ENCODE measurements around the gene HHIPL1. TPM values are rescaled to one million over a fixed set of nuclear protein-coding genes. Genes with fewer than 3 reads are reported as not detected.

HHIPL1 gene
- total and polyA plus RNA-seq, 4 donors = 0.51 to 7.7 (median 1.5) TPM

DNA sequence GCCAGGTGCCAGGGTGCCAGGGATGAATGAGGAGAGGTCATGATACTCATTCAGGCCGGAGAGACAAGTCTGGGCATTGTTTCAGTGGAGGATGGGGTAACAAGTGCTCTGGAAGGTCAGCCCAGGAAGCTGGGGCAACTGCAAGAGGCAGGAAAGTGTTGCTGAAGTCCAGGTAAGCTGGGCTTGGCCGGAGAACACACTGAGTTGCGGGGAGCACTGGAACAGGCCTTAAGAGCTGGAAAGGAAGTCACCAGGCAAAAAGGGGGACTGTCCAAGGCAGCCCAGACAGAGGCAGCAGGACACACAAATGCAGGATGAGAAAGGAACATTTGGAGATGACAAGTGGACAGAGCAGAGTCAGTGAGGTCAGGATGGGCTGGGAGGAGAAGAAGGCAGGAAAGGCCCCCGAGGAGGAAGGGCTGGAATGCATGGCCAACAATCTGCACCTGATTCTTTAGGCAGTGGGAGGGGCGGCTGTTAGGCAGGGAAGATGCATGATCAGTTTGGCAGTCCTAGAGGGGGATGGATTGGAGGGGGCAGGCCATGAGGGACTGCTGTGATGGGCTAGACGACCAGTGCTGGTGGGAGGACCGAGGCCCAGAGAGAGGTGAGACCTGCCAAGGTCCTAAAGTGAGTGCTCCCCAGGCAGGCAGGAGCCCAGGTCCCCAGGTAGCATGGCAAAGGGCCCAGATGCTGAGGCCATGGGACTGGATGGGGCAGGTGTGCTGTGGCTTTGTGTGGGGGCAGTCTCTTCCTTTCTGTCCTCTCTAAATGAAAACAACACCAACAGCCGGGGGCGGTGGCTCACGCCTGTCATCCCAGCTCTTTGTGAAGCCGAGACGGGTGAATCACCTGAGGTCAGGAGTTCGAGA is 17.2 kb upstream of the HHIPL1 start:
- peak in 1 of 2 donors; percentile 58 for DNase-seq
- ATAC-seq (ENCODE audit: low FRiP score) = no peak
- Histone ChIP-seq H3K9me3 (ENCODE audit: control insufficient read depth, low read length) (no peaks in the 10 kb centered on the region), H3K27ac (ENCODE audit: low read depth in 1 of 2, low read length in 2 of 2) (no peak overlapping the region), H3K27me3 (ENCODE audit: control insufficient read depth in 1 of 2, insufficient read depth in 2 of 2, low read length in 1 of 2) (no peaks in the 10 kb centered on the region), H3K4me3 (ENCODE audit: low read length in 2 of 2) (no peak overlapping the region), H3K36me3 (ENCODE audit: control insufficient read depth in 1 of 2, insufficient read depth in 2 of 2, low read length in 1 of 2) (no peaks in the 10 kb centered on the region), H3K4me1 (ENCODE audit: control insufficient read depth in 1 of 2, insufficient read depth in 2 of 2, low read length in 2 of 2) (no peaks in the 10 kb centered on the region)
- intact Hi-C loops (cut with DNase I) = loop anchor here (1.0 to 5.0 kb wide), 3 partner anchors 65 to 109 kb away; no protein-coding TSS in a partner anchor
- 85 to 88% methylated on average over 13 of the region's 13 CpGs for WGBS, 2 donors

DNA sequence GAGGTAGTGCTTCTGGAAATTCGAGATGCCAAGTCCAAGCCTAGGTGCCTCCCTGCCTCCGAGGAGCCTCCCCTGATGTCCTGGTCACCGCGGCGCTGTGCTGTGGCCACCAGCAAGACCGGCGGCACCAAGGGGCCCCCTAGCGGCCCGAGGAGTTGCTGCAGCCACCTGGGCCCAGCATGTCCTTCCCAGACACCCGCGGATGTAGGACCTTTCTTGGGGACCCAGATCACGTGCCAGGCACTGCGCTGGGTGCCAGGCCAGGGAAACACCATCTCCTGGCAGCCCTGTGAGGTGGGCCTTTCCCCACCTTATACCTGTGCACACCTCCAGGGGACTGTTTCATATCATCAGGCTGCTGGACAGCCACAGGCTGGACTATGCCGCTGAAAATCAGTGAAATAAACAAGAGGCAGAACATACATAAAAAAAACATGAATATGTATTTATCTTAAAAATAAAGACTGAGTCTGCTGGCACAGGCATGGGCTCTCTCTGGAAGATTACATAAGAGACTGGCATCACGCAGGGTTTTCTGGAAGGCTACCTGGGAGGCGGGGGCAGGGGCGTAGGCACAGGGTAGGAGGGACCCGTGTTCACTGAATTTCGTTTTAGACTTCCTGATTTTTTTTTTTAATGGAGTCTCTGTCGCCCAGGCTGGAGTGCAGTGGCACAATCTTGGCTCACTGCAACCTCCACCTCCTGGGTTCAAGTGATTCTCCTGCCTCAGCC is 15.9 kb upstream of the HHIPL1 start:
- Histone ChIP-seq H3K36me3 (ENCODE audit: control insufficient read depth in 1 of 2, insufficient read depth in 2 of 2, low read length in 1 of 2) (no peaks in the 10 kb centered on the region), H3K27me3 (ENCODE audit: control insufficient read depth in 1 of 2, insufficient read depth in 2 of 2, low read length in 1 of 2) (no peaks in the 10 kb centered on the region), H3K9me3 (ENCODE audit: control insufficient read depth, low read length) (no peaks in the 10 kb centered on the region), H3K4me3 (ENCODE audit: low read length in 2 of 2) (no peak overlapping the region), H3K27ac (ENCODE audit: low read depth in 1 of 2, low read length in 2 of 2) (no peak overlapping the region), H3K4me1 (ENCODE audit: control insufficient read depth in 1 of 2, insufficient read depth in 2 of 2, low read length in 2 of 2) (no peaks in the 10 kb centered on the region)
- peak; percentile 89 for ATAC-seq (ENCODE audit: low FRiP score)
- 19% methylated on average over 20 of the region's 20 CpGs for WGBS, 2 donors
- peak; percentile 81 to 90 for DNase-seq
- intact Hi-C loops (cut with DNase I) = loop anchor here (1.0 to 5.0 kb wide), 2 partner anchors 67 to 111 kb away; no protein-coding TSS in a partner anchor

DNA sequence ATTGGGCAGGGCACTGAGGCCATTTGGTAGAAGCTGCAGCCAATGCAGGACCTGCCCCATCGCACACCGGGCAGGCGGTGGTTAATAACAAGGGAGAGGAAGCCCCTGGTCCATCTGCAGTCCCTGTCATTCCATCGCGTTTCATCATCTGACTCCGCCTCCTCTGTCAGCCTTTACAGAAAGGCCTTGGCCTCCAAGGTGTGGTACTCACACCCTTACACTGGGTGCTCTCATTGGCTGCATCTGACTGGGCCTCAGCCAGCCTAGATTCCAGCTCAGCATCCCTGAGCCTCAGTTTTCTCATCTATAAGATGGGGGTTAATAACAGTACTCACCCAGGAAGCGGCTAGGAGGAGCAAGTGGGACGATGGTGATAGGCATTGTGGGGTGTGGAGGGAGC is 14.7 kb upstream of the HHIPL1 start:
- WGBS, 2 donors = 73 to 74% methylated on average over 8 of the region's 8 CpGs
- H3K27me3 ChIP-seq (ENCODE audit: control insufficient read depth in 1 of 2, insufficient read depth in 2 of 2, low read length in 1 of 2) = no peaks in the 10 kb centered on the region
- H3K4me1 ChIP-seq (ENCODE audit: control insufficient read depth in 1 of 2, insufficient read depth in 2 of 2, low read length in 2 of 2) = no peaks in the 10 kb centered on the region
- intact Hi-C loops (cut with DNase I) = no loop called here
- DNase-seq (no peak), ATAC-seq (ENCODE audit: low FRiP score) (no peak)
- H3K4me3 ChIP-seq (ENCODE audit: low read length in 2 of 2) = no peak overlapping the region
- H3K9me3 ChIP-seq (ENCODE audit: control insufficient read depth, low read length) = no peaks in the 10 kb centered on the region
- H3K36me3 ChIP-seq (ENCODE audit: control insufficient read depth in 1 of 2, insufficient read depth in 2 of 2, low read length in 1 of 2) = no peaks in the 10 kb centered on the region
- no peak overlapping the region for H3K27ac ChIP-seq (ENCODE audit: low read depth in 1 of 2, low read length in 2 of 2)

DNA sequence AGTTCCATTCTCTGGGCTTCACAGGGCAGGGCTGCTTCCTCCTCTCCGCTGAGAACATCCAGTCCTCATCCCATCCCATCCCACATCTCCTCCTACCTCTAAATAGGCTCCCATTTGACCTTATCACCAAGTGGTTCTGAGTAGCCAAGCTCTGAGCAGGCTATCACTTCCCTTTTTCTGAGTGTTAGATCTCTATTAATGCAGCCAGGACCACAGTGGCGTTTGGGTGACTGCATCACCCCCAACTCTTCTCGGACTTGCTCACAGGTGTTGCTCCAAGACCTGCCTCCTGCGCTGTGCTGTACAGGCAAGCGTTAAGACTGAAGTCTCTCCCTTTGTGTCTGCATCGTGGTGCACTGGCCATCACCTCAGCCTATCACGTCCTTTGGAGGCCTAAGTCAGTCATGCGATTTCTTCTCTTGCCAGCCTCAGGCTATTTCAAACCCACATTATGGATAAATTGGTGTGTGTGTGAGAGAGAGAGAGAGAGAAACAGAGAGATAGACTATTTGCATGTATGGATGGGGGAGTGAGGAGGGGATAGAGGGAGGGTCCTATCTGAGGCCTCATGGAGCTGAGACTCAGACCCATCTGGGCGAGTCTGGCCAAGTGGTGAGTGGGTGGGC is 12.4 kb upstream of the HHIPL1 start:
- no peaks in the 10 kb centered on the region for H3K9me3 ChIP-seq (ENCODE audit: control insufficient read depth, low read length)
- H3K4me1 ChIP-seq (ENCODE audit: control insufficient read depth in 1 of 2, insufficient read depth in 2 of 2, low read length in 2 of 2) = no peaks in the 10 kb centered on the region
- WGBS, 2 donors = 92 to 93% methylated on average over 9 of the region's 9 CpGs
- no peaks in the 10 kb centered on the region for H3K36me3 ChIP-seq (ENCODE audit: control insufficient read depth in 1 of 2, insufficient read depth in 2 of 2, low read length in 1 of 2)
- no peak overlapping the region for H3K27ac ChIP-seq (ENCODE audit: low read depth in 1 of 2, low read length in 2 of 2)
- no peak overlapping the region for H3K4me3 ChIP-seq (ENCODE audit: low read length in 2 of 2)
- intact Hi-C loops (cut with DNase I) = no loop called here
- no peak for ATAC-seq (ENCODE audit: low FRiP score)
- DNase-seq = no peak
- H3K27me3 ChIP-seq (ENCODE audit: control insufficient read depth in 1 of 2, insufficient read depth in 2 of 2, low read length in 1 of 2) = no peaks in the 10 kb centered on the region

DNA sequence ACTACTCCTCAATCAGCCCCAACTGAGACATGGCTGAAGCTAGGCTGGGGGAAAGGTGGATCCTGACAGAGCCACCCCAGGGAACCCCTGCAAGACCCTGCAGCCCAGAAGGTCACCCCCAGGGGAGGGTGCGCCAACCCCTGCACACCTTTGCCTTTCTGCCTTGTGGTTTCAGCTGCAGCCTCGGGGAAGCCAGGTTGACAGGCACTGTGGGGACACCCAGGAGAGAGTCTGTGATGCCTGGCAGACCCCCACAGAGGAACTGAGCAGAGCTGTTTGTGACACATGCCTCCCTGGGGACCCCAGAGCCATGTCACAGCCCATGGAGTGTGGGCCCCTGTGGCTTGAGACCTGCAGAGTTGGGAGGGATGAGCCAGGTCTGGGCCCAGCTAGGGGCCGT is 11.8 kb upstream of the HHIPL1 start:
- no peaks in the 10 kb centered on the region for H3K27me3 ChIP-seq (ENCODE audit: control insufficient read depth in 1 of 2, insufficient read depth in 2 of 2, low read length in 1 of 2)
- 93% methylated on average over 3 of the region's 3 CpGs for WGBS, 2 donors
- no peaks in the 10 kb centered on the region for H3K9me3 ChIP-seq (ENCODE audit: control insufficient read depth, low read length)
- intact Hi-C loops (cut with DNase I) = no loop called here
- DNase-seq (peak in 1 of 2 donors; percentile 52), ATAC-seq (ENCODE audit: low FRiP score) (no peak)
- H3K36me3 ChIP-seq (ENCODE audit: control insufficient read depth in 1 of 2, insufficient read depth in 2 of 2, low read length in 1 of 2) = no peaks in the 10 kb centered on the region
- no peak overlapping the region for H3K4me3 ChIP-seq (ENCODE audit: low read length in 2 of 2)
- no peaks in the 10 kb centered on the region for H3K4me1 ChIP-seq (ENCODE audit: control insufficient read depth in 1 of 2, insufficient read depth in 2 of 2, low read length in 2 of 2)
- no peak overlapping the region for H3K27ac ChIP-seq (ENCODE audit: low read depth in 1 of 2, low read length in 2 of 2)

DNA sequence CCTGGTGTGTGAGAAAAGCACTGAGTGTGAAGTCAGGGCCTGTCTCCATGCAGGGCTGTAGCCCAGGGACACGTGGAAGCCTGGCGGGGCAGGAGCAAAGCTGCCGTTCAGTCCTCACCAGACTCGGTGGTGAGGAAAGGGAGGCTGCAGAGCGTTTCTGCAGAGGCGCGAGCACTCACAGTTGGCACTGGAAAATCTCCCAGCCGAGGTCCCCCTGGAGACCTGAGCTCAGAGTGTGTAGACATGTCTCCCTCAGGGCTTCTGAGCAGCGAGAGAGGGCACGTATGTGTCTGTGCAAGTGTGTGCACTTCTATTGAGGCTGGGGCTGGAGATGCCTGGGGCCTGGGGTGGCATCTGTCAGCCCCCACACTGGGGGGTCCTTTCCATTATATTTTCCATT is 11.0 kb upstream of the HHIPL1 start:
- Histone ChIP-seq H3K36me3 (ENCODE audit: control insufficient read depth in 1 of 2, insufficient read depth in 2 of 2, low read length in 1 of 2) (no peaks in the 10 kb centered on the region), H3K4me1 (ENCODE audit: control insufficient read depth in 1 of 2, insufficient read depth in 2 of 2, low read length in 2 of 2) (no peaks in the 10 kb centered on the region), H3K9me3 (ENCODE audit: control insufficient read depth, low read length) (no peaks in the 10 kb centered on the region), H3K27me3 (ENCODE audit: control insufficient read depth in 1 of 2, insufficient read depth in 2 of 2, low read length in 1 of 2) (no peaks in the 10 kb centered on the region), H3K4me3 (ENCODE audit: low read length in 2 of 2) (no peak overlapping the region), H3K27ac (ENCODE audit: low read depth in 1 of 2, low read length in 2 of 2) (no peak overlapping the region)
- intact Hi-C loops (cut with DNase I) = no loop called here
- no peak for ATAC-seq (ENCODE audit: low FRiP score)
- WGBS, 2 donors = 63 to 66% methylated on average over 10 of the region's 10 CpGs
- DNase-seq = no peak

DNA sequence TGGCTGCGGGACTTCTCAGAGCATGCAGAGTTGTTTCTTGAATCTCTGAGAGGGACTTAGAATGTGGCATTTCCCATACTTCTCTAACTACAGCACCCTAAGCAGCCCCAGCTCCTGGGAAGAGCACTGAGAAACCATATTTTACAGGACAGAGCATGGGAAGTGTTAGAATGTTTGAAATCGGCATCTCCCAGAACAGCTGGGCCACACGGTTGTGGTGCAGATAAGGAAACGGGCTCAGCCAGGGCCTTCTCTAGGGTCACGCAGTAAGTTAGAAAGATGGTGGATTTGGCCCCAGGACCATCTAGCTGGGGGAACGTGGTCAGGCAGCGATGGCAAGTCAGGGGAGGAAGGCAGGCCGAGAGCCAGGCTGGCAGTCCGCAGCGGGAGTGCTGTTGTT is 10.5 kb upstream of the HHIPL1 start:
- no peak for ATAC-seq (ENCODE audit: low FRiP score)
- no peaks in the 10 kb centered on the region for H3K36me3 ChIP-seq (ENCODE audit: control insufficient read depth in 1 of 2, insufficient read depth in 2 of 2, low read length in 1 of 2)
- no peaks in the 10 kb centered on the region for H3K9me3 ChIP-seq (ENCODE audit: control insufficient read depth, low read length)
- no peaks in the 10 kb centered on the region for H3K27me3 ChIP-seq (ENCODE audit: control insufficient read depth in 1 of 2, insufficient read depth in 2 of 2, low read length in 1 of 2)
- no peaks in the 10 kb centered on the region for H3K4me1 ChIP-seq (ENCODE audit: control insufficient read depth in 1 of 2, insufficient read depth in 2 of 2, low read length in 2 of 2)
- DNase-seq = no peak
- intact Hi-C loops (cut with DNase I) = no loop called here
- no peak overlapping the region for H3K4me3 ChIP-seq (ENCODE audit: low read length in 2 of 2)
- no peak overlapping the region for H3K27ac ChIP-seq (ENCODE audit: low read depth in 1 of 2, low read length in 2 of 2)
- WGBS, 2 donors = 84 to 85% methylated on average over 10 of the region's 10 CpGs

DNA sequence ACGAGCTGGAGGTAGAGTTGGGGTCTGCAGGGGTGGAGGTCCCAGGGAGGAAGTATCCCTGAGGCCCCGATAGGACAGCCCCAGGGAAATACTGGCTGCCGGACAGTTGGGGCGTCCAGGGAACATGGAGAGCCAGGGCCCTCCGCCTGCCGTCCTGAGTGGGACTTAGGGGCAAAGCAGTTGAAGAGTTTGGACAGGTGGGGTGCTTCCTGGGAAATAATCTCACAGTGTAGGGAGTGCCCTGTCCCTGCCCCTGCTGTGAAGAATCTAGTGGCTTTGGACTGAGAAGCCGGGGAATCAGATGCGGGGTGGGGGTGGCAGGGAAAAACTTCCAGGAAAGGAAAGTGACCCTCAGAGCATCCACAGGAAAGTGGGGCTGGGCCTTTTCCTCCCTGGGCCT is 9.8 kb upstream of the HHIPL1 start:
- H3K36me3 ChIP-seq (ENCODE audit: control insufficient read depth in 1 of 2, insufficient read depth in 2 of 2, low read length in 1 of 2) = no peaks in the 10 kb centered on the region
- intact Hi-C loops (cut with DNase I) = no loop called here
- DNase-seq (no peak), ATAC-seq (ENCODE audit: low FRiP score) (no peak)
- no peaks in the 10 kb centered on the region for H3K27me3 ChIP-seq (ENCODE audit: control insufficient read depth in 1 of 2, insufficient read depth in 2 of 2, low read length in 1 of 2)
- H3K27ac ChIP-seq (ENCODE audit: low read depth in 1 of 2, low read length in 2 of 2) = no peak overlapping the region
- H3K4me3 ChIP-seq (ENCODE audit: low read length in 2 of 2) = no peak overlapping the region
- H3K9me3 ChIP-seq (ENCODE audit: control insufficient read depth, low read length) = no peaks in the 10 kb centered on the region
- 84 to 87% methylated on average over 8 of the region's 8 CpGs for WGBS, 2 donors
- no peaks in the 10 kb centered on the region for H3K4me1 ChIP-seq (ENCODE audit: control insufficient read depth in 1 of 2, insufficient read depth in 2 of 2, low read length in 2 of 2)

All from aorta (tissue), 5 donors.